Uterus (tissue), 4 donors: ENCODE data around the gene BCORL1. TPM values are rescaled to one million over a fixed set of nuclear protein-coding genes. Genes with fewer than 3 reads are reported as not detected.

Source experiments
- DNase-seq, 2 donors: peaks; one replicate each; pipeline ENCODE4 v3.0.0-alpha.2; 2019 to 2020
- H3K27ac ChIP-seq, 2 donors: fragments of 200-600 bp; sonication (generic); 1 replicate in 1 of 2; 2 replicates in 1 of 2; pipeline ENCODE4 v1.5.1; 2016 to 2018
- H3K27me3 ChIP-seq, 2 donors: fragments of 200-600 bp; sonication (generic); one replicate each; pipeline ENCODE4 v1.5.1; 2018 to 2019; ENCODE audit warnings: control low read depth in 1 of 2
- H3K36me3 ChIP-seq, 2 donors: fragments of 200-600 bp; sonication (generic); one replicate each; pipeline ENCODE4 v1.5.1; 2019; ENCODE audit warnings: control low read depth in 1 of 2
- H3K4me1 ChIP-seq, 2 donors: fragments of 200-600 bp; sonication (generic); one replicate each; pipeline ENCODE4 v1.5.1; 2018 to 2019; ENCODE audit warnings: control low read depth in 1 of 2
- H3K4me3 ChIP-seq, 2 donors: fragments of 200-600 bp; sonication (generic); 1 replicate in 1 of 2; 2 replicates in 1 of 2; pipeline ENCODE4 v1.5.1; 2018 to 2019; ENCODE audit warnings: mild to moderate bottlenecking in 1 of 2
- H3K9me3 ChIP-seq, 2 donors: fragments of 200-600 bp; sonication (generic); one replicate each; pipeline ENCODE4 v1.5.1; 2019; ENCODE audit warnings: control low read depth in 1 of 2
- POLR2A ChIP-seq, 2 donors: fragments of 450-650 bp; IDR thresholded peaks; one replicate each; pipeline ENCODE4 v1.6.1; 2016; ENCODE audit warnings: antibody characterized with exemption in 2 of 2, mild to moderate bottlenecking in 1 of 2, moderate library complexity in 1 of 2
- intact Hi-C: fragments of 100-400 bp; cut with DNase I; formaldehyde crosslinking; loops from one replicate; pipeline ENCODE4 v1.15.1; 2023; ENCODE audit warnings: low total_unique reads
- total RNA-seq, 4 donors: library from RNA; depleted of rRNA in 3 of 4; stranded (reverse); fragments of >200 nt in 3 of 4; gene quantifications; one replicate each; pipeline versions ENCODE4 v1.1.0 to v1.2.4, GENCODE V29; 2014 to 2023
- TF ChIP-seq, protein P1 (sequence below), 4 experiments: fragments of 200-600 bp in 2 of 4; fragments of 450-650 bp in 2 of 4; sonication (generic) in 2 of 4; IDR thresholded peaks; one replicate each; pipeline ENCODE4 v1.5.1; 2016 to 2019; ENCODE audit warnings: antibody characterized with exemption in 4 of 4, mild to moderate bottlenecking in 2 of 4, moderate library complexity in 1 of 4
- donor health status: DM: yes; HTN: yes; CAD: no.

BCORL1 gene
- total RNA-seq, 4 donors from 2014 or later = 0.26 to 50.8 (median 4.3) TPM

DNA sequence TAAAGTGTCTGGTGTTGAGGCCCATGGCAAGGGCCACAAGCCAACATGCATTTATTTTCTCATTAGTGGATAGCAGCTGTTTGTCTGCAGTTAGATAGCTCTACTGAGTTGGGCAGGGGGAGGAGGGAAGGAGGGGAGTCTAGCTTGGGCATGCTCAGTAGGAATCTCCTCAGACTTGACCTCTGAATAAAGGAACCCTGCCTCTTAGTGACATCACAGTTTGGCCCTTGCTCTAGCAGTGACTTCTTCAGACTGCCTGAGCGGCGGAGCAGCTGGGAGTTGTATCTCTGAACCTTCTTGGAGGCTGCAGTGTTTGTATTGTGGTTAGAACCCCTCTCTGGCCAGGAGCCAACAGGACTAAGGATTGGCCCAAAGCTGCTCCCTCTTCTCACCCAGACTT, 57.4 kb downstream of the BCORL1 start:
- H3K4me1 ChIP-seq = no peaks in the 10 kb centered on the region
- H3K27ac ChIP-seq = no peak overlapping the region
- DNase-seq = no peak
- no peak overlapping the region for H3K4me3 ChIP-seq
- no peaks in the 10 kb centered on the region for H3K36me3 ChIP-seq
- no peak for TF ChIP-seq POLR2A (IDR thresholded peaks at IDR 0.05)
- TF ChIP-seq, protein P1, sequence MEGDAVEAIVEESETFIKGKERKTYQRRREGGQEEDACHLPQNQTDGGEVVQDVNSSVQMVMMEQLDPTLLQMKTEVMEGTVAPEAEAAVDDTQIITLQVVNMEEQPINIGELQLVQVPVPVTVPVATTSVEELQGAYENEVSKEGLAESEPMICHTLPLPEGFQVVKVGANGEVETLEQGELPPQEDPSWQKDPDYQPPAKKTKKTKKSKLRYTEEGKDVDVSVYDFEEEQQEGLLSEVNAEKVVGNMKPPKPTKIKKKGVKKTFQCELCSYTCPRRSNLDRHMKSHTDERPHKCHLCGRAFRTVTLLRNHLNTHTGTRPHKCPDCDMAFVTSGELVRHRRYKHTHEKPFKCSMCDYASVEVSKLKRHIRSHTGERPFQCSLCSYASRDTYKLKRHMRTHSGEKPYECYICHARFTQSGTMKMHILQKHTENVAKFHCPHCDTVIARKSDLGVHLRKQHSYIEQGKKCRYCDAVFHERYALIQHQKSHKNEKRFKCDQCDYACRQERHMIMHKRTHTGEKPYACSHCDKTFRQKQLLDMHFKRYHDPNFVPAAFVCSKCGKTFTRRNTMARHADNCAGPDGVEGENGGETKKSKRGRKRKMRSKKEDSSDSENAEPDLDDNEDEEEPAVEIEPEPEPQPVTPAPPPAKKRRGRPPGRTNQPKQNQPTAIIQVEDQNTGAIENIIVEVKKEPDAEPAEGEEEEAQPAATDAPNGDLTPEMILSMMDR (IDR thresholded peaks at IDR 0.05) = no peak
- intact Hi-C loops = no loop called here
- no peaks in the 10 kb centered on the region for H3K9me3 ChIP-seq
- H3K27me3 ChIP-seq = no peaks in the 10 kb centered on the region

DNA sequence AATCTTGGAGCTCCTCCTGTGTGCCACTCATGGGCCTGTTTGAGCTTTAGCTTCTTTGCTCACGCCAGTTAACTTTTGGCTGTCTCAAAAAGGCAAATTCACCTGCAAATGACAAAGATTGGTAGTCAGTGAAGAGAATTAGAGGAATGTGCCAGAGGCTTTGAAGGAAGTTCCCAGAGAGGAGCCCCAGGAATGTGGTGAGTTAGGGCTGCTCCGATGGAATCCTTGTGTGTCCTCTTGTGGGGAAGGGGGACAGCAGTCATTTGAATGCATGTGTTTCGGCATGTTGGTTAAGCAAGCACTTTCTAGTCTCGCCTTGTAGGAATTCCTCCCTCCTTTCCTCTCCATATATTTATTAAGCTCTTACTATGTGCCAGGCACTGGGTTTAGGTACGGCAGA, 65.0 kb downstream of the BCORL1 start:
- H3K4me3 ChIP-seq = no peak overlapping the region
- intact Hi-C loops = no loop called here
- no peak overlapping the region for H3K27ac ChIP-seq
- H3K9me3 ChIP-seq = no peaks in the 10 kb centered on the region
- H3K36me3 ChIP-seq = no peaks in the 10 kb centered on the region
- H3K27me3 ChIP-seq = no peaks in the 10 kb centered on the region
- no peak for TF ChIP-seq POLR2A (IDR thresholded peaks at IDR 0.05)
- TF ChIP-seq, protein P1 (IDR thresholded peaks at IDR 0.05) = no peak
- no peaks in the 10 kb centered on the region for H3K4me1 ChIP-seq
- DNase-seq = no peak

DNA sequence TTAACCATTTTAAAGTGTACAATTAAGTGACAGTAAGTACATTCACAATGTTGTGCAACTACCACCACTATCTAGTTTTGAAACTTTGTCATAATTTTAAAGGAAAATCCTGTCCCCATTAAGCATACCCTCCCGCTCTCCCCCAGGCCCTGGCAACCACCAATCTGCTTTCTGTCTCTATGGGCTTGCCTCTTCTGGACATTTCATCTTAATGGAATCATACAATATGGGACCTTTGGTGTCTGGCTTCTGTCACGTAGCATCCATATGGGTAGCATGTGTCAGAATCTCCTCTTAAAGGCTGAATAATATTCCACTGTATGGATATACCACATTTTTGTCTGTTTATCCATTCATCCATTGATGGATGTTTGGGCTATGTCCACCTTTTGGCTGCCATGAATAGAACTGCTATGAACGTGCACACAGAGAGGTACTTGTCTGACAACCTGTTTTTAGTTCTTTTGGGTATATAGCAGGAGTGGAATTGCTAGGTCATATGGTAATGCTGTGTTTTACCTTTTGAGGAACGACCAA, 66.3 kb downstream of the BCORL1 start:
- Histone ChIP-seq H3K27ac (no peak overlapping the region), H3K27me3 (no peaks in the 10 kb centered on the region), H3K4me1 (no peaks in the 10 kb centered on the region), H3K4me3 (no peak overlapping the region), H3K9me3 (no peaks in the 10 kb centered on the region), H3K36me3 (no peaks in the 10 kb centered on the region)
- intact Hi-C loops = no loop called here
- DNase-seq = no peak
- TF ChIP-seq POLR2A (IDR thresholded peaks at IDR 0.05) = no peak
- TF ChIP-seq, protein P1 (IDR thresholded peaks at IDR 0.05) = no peak

DNA sequence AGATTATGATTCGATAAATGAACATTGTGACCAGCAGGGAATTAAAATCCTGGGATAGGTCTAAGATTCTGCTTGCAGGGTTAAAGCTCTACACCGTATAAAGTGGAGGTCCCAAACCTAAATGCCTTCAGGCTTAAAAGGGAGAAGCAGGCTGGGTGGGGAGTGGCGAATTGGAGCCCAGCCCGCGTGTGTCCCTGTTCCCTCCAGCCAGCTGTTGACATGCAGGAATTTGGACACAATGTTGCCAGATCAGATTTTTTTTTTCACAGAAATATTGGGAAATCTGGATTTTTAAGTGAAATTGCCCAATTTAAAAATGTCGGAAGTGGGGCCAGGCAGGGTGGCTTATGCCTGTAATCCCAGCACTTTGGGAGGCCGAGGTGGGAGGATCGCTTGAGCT, 67.4 kb downstream of the BCORL1 start:
- Histone ChIP-seq H3K27ac (no peak overlapping the region), H3K4me1 (no peaks in the 10 kb centered on the region), H3K4me3 (no peak overlapping the region), H3K27me3 (no peaks in the 10 kb centered on the region), H3K36me3 (no peaks in the 10 kb centered on the region), H3K9me3 (no peaks in the 10 kb centered on the region)
- intact Hi-C loops = loop anchor here (10.0 kb wide), 1 partner anchor 125 kb away; no protein-coding TSS in a partner anchor
- TF ChIP-seq, protein P1 (IDR thresholded peaks at IDR 0.05) = no peak
- TF ChIP-seq POLR2A (IDR thresholded peaks at IDR 0.05) = no peak
- no peak for DNase-seq

DNA sequence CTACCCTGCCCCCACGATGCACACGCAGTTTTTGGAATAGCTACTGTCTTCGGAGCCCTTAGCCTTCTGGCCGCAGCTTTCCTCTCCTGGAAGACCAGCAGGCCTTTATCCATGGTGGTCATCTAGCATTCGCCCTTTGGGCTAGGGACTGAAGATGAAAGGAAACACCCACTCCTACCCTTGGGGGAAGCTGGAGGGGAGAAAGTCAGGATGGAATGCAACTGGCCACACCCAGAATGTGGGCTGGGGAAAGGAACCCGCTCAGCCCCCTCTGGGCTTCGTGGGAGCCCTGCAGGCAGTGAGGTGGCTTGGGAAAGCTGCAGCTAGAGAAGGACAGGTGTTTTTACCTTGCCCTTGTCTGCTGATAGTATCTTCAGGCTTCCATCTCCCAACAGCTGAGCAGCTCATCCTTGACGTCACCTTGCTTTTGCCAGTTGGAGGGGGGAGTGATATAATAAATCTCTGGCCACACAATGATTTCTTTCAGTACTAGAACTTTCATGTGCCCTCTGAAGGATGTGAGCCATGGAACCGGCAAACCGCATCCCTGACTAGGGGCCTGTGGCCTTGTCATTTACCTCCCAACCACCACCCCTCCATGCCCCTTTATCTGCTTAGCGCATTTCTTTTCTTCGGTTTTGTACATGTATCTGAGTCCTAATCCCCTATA, 68.9 kb downstream of the BCORL1 start:
- Histone ChIP-seq H3K4me1 (no peaks in the 10 kb centered on the region), H3K9me3 (no peaks in the 10 kb centered on the region), H3K4me3 (no peak overlapping the region), H3K27ac (no peak overlapping the region), H3K27me3 (no peaks in the 10 kb centered on the region), H3K36me3 (no peaks in the 10 kb centered on the region)
- intact Hi-C loops = loop anchor here (10.0 kb wide), 1 partner anchor 127 kb away; no protein-coding TSS in a partner anchor
- TF ChIP-seq, protein P1 (IDR thresholded peaks at IDR 0.05) = no peak
- TF ChIP-seq POLR2A (IDR thresholded peaks at IDR 0.05) = no peak
- DNase-seq = no peak
